Measurements from ENCODE around the gene ZNF576. TPM values are rescaled to one million over a fixed set of nuclear protein-coding genes. Genes with fewer than 3 reads are reported as not detected.

Gene ZNF576
- total RNA-seq, 1 donor from 2014 or later: 13.8 TPM

DNA sequence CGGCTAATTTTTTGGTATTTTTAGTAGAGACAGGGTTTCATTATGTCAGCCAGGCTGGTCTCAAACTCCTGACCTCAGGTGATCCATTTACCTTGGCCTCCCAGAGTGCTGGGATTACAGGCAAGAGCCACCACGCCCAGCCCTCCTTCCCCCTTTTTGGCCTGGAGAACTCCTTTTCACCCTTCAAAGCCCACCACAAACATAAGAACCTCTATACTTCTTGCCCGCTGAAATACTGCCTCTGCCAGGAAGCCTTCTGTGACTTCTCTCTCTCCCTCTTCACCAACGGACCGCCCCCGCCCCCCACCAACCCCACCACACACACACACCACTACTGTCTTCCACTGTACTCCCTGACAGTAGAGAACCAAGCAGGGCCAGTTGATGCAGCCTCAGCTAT, 20.6 kb downstream of the ZNF576 start:
- no peak overlapping the region for H3K27ac ChIP-seq (ENCODE audit: low read depth, low read length)
- H3K4me1 Mint-ChIP-seq (ENCODE audit: low read depth, unreplicated experiment): peaks cover 4% of the 10 kb centered on the region
- no peak overlapping the region for H3K4me3 Mint-ChIP-seq (ENCODE audit: unreplicated experiment)
- peaks cover 16% of the 10 kb centered on the region for H3K4me1 ChIP-seq (ENCODE audit: insufficient read depth, low read length)
- peaks cover 75% of the 10 kb centered on the region for H3K79me2 ChIP-seq (ENCODE audit: insufficient read depth, low read length)
- no peak overlapping the region for H3K9ac ChIP-seq (ENCODE audit: low read length)
- no peak overlapping the region for H2AFZ ChIP-seq (ENCODE audit: low read depth, low read length)
- peak overlapping the region; percentile 41 for H3K27ac Mint-ChIP-seq (ENCODE audit: unreplicated experiment)
- no peaks in the 10 kb centered on the region for H3K27me3 ChIP-seq (ENCODE audit: insufficient read depth, low read length)
- no peak overlapping the region for H3K4me3 ChIP-seq (ENCODE audit: insufficient read depth, low read depth, low read length)
- H3K27me3 Mint-ChIP-seq (ENCODE audit: low read depth, unreplicated experiment): no peaks in the 10 kb centered on the region
- H3K4me2 ChIP-seq (ENCODE audit: low read length): no peak overlapping the region
- no peaks in the 10 kb centered on the region for H3K9me3 ChIP-seq (ENCODE audit: insufficient read depth, low read depth, low read length)
- H4K20me1 ChIP-seq (ENCODE audit: insufficient read depth, low read length): peaks cover 33% of the 10 kb centered on the region
- H3K36me3 ChIP-seq (ENCODE audit: insufficient read depth, low read length): peaks cover 4% of the 10 kb centered on the region
- H3K36me3 Mint-ChIP-seq (ENCODE audit: low read depth, unreplicated experiment): peaks cover 23% of the 10 kb centered on the region
- peaks cover 6% of the 10 kb centered on the region for H3K9me3 Mint-ChIP-seq (ENCODE audit: unreplicated experiment)
- no peak for FAIRE-seq
- TF ChIP-seq CTCF (IDR thresholded peaks at IDR 0.05; ENCODE audit: insufficient read depth, low read depth, low read length) (no peak), EZH2 (IDR thresholded peaks at IDR 0.05; ENCODE audit: insufficient read depth, low read length) (no peak)
- no peak for DNase-seq (ENCODE audit: low read depth)

DNA sequence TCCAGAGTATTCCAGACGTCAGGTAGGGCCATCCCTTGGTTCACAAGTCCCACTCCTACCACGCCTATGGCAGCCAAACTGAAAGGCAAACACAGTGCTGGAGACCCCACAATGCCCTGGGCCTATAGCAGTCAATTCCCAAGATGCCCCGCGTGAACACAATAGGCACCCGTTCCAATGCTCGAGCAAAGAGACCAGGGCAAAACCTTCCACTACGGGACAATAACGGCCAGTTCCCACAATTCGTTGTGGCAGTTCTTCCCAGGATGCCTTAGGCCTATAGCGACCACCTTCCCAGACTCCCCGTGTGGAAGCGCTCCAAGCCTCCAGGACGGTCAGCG, 22.5 kb downstream of the ZNF576 start:
- no peaks in the 10 kb centered on the region for H3K9me3 ChIP-seq (ENCODE audit: insufficient read depth, low read depth, low read length)
- peaks cover 4% of the 10 kb centered on the region for H3K4me1 Mint-ChIP-seq (ENCODE audit: low read depth, unreplicated experiment)
- no peaks in the 10 kb centered on the region for H3K27me3 ChIP-seq (ENCODE audit: insufficient read depth, low read length)
- H3K36me3 ChIP-seq (ENCODE audit: insufficient read depth, low read length): no peaks in the 10 kb centered on the region
- H3K79me2 ChIP-seq (ENCODE audit: insufficient read depth, low read length): peaks cover 57% of the 10 kb centered on the region
- TF ChIP-seq EZH2 (IDR thresholded peaks at IDR 0.05; ENCODE audit: insufficient read depth, low read length) (no peak), CTCF (IDR thresholded peaks at IDR 0.05; ENCODE audit: insufficient read depth, low read depth, low read length) (no peak)
- H3K4me3 Mint-ChIP-seq (ENCODE audit: unreplicated experiment): peak overlapping the region; percentile 88
- H3K36me3 Mint-ChIP-seq (ENCODE audit: low read depth, unreplicated experiment): peaks cover 6% of the 10 kb centered on the region
- H3K4me2 ChIP-seq (ENCODE audit: low read length): peak overlapping the region; percentile 93
- H2AFZ ChIP-seq (ENCODE audit: low read depth, low read length): peak overlapping the region; percentile 88
- H3K9me3 Mint-ChIP-seq (ENCODE audit: unreplicated experiment): peaks cover under 1% of the 10 kb centered on the region
- peak overlapping the region; percentile 80 for H3K4me3 ChIP-seq (ENCODE audit: insufficient read depth, low read depth, low read length)
- peak overlapping the region; percentile 91 for H3K27ac ChIP-seq (ENCODE audit: low read depth, low read length)
- no peak for FAIRE-seq
- no peak for DNase-seq (ENCODE audit: low read depth)
- peaks cover 25% of the 10 kb centered on the region for H4K20me1 ChIP-seq (ENCODE audit: insufficient read depth, low read length)
- peak overlapping the region; percentile 87 for H3K9ac ChIP-seq (ENCODE audit: low read length)
- peak overlapping the region; percentile 89 for H3K27ac Mint-ChIP-seq (ENCODE audit: unreplicated experiment)
- no peaks in the 10 kb centered on the region for H3K27me3 Mint-ChIP-seq (ENCODE audit: low read depth, unreplicated experiment)
- H3K4me1 ChIP-seq (ENCODE audit: insufficient read depth, low read length): peaks cover 16% of the 10 kb centered on the region

DNA sequence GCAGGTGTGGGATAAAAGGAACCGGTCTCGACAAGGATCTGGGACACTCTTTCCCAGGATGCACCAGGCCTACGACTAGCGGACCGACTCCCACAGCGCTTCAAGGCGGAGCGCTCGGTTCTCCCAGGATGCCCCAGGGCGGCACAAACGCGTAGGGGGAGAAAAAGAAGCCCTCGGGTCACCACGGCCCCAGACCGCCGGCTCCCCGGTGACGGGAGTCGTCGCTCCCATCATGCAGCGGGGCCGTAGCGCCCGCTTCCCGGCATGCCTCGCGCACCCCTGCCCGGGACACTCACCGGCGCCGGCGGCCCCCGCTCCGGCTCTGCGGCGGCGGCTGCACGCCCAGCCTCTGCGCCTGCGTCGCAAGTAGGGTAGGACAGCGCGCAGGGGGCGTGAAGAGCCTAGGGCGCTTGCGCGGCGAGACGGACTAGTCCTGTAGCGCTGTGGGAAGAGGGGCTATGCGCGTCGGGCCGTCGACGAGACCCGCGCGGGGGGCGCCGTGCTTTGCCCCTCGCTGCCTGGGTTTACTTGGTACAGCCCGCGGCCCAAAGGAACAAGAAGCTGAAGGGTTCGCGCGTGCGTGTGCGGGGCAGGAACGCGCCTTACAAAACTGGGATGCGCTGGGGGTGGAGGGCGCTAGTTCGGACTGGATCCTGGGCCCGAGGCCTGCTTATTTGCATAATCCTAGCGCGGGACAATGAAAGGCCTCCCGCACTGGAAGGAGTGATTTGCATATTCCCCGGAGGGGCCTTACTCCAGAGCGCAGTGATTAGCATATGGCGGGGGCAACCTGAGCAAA, 23.1 kb downstream of the ZNF576 start, which contains the start of gene ZNF428:
Gene ZNF428, minus strand, starts transcription at position 368 of the 799 bp plus-strand sequence. CDS start 5,325 bp downstream, outside the sequence.
- no peak for TF ChIP-seq CTCF (IDR thresholded peaks at IDR 0.05; ENCODE audit: insufficient read depth, low read depth, low read length)
- peak within 1 kb of the TSS; percentile 88 for H2AFZ ChIP-seq (ENCODE audit: low read depth, low read length)
- H3K4me3 ChIP-seq (ENCODE audit: insufficient read depth, low read depth, low read length): peak within 1 kb of the TSS; percentile 80
- no peak for FAIRE-seq
- no peaks in the 10 kb centered on the region for H3K9me3 Mint-ChIP-seq (ENCODE audit: unreplicated experiment)
- no peaks in the 10 kb centered on the region for H3K9me3 ChIP-seq (ENCODE audit: insufficient read depth, low read depth, low read length)
- peak within 1 kb of the TSS; percentile 93 for H3K27ac Mint-ChIP-seq (ENCODE audit: unreplicated experiment)
- H4K20me1 ChIP-seq (ENCODE audit: insufficient read depth, low read length): peaks cover 20% of the 10 kb centered on the region
- H3K36me3 ChIP-seq (ENCODE audit: insufficient read depth, low read length): no peaks in the 10 kb centered on the region
- peak within 1 kb of the TSS; percentile 91 for H3K27ac ChIP-seq (ENCODE audit: low read depth, low read length)
- H3K4me3 Mint-ChIP-seq (ENCODE audit: unreplicated experiment): peak within 1 kb of the TSS; percentile 91
- H3K4me1 Mint-ChIP-seq (ENCODE audit: low read depth, unreplicated experiment): peaks cover 4% of the 10 kb centered on the region
- peaks cover 1% of the 10 kb centered on the region for H3K36me3 Mint-ChIP-seq (ENCODE audit: low read depth, unreplicated experiment)
- H3K4me2 ChIP-seq (ENCODE audit: low read length): peak within 1 kb of the TSS; percentile 93
- peak; percentile 76 for DNase-seq (ENCODE audit: low read depth)
- H3K79me2 ChIP-seq (ENCODE audit: insufficient read depth, low read length): peaks cover 53% of the 10 kb centered on the region
- H3K9ac ChIP-seq (ENCODE audit: low read length): peak within 1 kb of the TSS; percentile 87
- no peaks in the 10 kb centered on the region for H3K27me3 ChIP-seq (ENCODE audit: insufficient read depth, low read length)
- peaks cover 16% of the 10 kb centered on the region for H3K4me1 ChIP-seq (ENCODE audit: insufficient read depth, low read length)
- H3K27me3 Mint-ChIP-seq (ENCODE audit: low read depth, unreplicated experiment): no peaks in the 10 kb centered on the region
